GM21447 (cell line): ENCODE data around the gene WDR36.

Experiments
- ATAC-seq: cut with Tn5 transposase; IDR thresholded peaks from one replicate; pipeline ENCODE4 v1.9.1; 2021; ENCODE audit not compliant: unreplicated experiment

The WDR36 gene

GRCh38 chr5:111099058-111099778 is 7.1 kb downstream of the WDR36 start:
- no peak for ATAC-seq

- ATAC-seq: no peak
Observed at GRCh38 chr5:111106320-111106948, 14.3 kb downstream of the WDR36 start.

GRCh38 chr5:111107371-111107770 is 15.2 kb downstream of the WDR36 start:
- no peak for ATAC-seq

GRCh38 chr5:111111956-111112355 is 19.8 kb downstream of the WDR36 start:
- ATAC-seq: no peak

GRCh38 chr5:111113678-111114077 is 21.5 kb downstream of the WDR36 start:
- ATAC-seq: no peak

- ATAC-seq: no peak
Observed at GRCh38 chr5:111115229-111115628, 23.1 kb downstream of the WDR36 start.

- ATAC-seq: no peak
Observed at GRCh38 chr5:111116550-111116949, 24.4 kb downstream of the WDR36 start.

GRCh38 chr5:111117136-111117535 is 25.0 kb downstream of the WDR36 start:
- ATAC-seq: no peak

GRCh38 chr5:111119221-111119620 is 27.1 kb downstream of the WDR36 start:
- ATAC-seq: no peak

- ATAC-seq: no peak
Observed at GRCh38 chr5:111119856-111120255, 27.7 kb downstream of the WDR36 start.

- ATAC-seq: no peak
Observed at GRCh38 chr5:111120911-111121310, 28.8 kb downstream of the WDR36 start.

- no peak for ATAC-seq
Observed at GRCh38 chr5:111121926-111122325, 29.8 kb downstream of the WDR36 start.

GRCh38 chr5:111122398-111122797 is 30.2 kb downstream of the WDR36 start:
- no peak for ATAC-seq

GRCh38 chr5:111124793-111125192 is 32.6 kb downstream of the WDR36 start:
- ATAC-seq: no peak

- no peak for ATAC-seq
Observed at GRCh38 chr5:111126896-111127295, 34.7 kb downstream of the WDR36 start.

GRCh38 chr5:111127453-111128195 is 35.5 kb downstream of the WDR36 start:
- no peak for ATAC-seq

- no peak for ATAC-seq
Observed at GRCh38 chr5:111129938-111130337, 37.8 kb downstream of the WDR36 start.

- no peak for ATAC-seq
Observed at GRCh38 chr5:111131356-111131755, 39.2 kb downstream of the WDR36 start.

GRCh38 chr5:111132076-111132475 is 39.9 kb downstream of the WDR36 start:
- no peak for ATAC-seq

- ATAC-seq: no peak
Observed at GRCh38 chr5:111132731-111133435, 40.7 kb downstream of the WDR36 start.

GRCh38 chr5:111133436-111133751 is 41.2 kb downstream of the WDR36 start:
- no peak for ATAC-seq

GRCh38 chr5:111134087-111134486 is 41.9 kb downstream of the WDR36 start:
- no peak for ATAC-seq
